ENCODE results near the gene SPATA33. TPM values are rescaled to one million over a fixed set of nuclear protein-coding genes. Genes with fewer than 3 reads are reported as not detected.

SPATA33 gene
- total RNA-seq, 1 donor, result 3.3 TPM

DNA sequence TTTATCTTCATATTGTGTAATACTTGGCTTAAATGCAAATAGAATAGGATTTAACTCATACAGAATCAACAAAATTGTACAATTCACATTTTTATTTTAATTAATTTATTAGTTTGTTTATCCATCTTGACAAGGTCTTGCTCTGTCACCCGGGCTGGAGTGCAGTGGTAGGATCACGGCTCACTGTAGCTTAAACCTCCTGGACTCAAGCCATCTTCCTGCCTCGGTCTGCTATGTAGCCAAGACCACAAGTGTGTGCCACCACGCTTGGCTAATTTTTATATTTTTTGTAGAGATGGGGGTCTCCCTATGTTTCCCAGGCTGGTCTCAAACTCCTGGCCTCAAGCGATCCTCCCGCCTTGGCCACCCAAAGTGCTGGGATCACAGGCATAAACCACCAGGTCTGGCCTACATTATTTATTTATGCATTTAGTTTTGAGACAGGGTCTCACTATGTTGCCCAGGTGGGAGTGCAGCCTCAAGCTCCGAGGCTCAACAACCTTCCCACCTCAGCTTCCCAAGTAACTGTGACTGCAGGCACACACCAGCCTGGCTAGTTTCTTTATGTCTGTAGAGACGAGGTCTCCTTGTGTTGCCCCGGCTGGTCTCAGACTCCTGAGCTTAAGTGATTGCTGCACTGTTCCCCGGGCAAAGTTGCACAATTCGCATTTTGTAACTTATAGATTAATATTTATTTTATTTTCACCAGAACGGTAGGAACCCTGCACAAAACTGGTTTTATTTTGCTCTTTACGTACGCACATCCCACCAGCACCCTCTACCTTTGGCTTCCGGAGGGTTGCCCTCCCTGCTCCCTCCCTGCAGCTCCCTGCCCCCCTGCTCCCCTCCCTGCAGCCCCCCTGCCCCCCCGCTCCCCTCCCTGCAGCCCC lies 39.3 kb upstream of the SPATA33 start:
- no peaks in the 10 kb centered on the region for H3K79me2 ChIP-seq (ENCODE audit: insufficient read depth, low read length)
- H4K20me1 ChIP-seq (ENCODE audit: insufficient read depth, low read length), result no peaks in the 10 kb centered on the region
- no peaks in the 10 kb centered on the region for H3K9me3 ChIP-seq (ENCODE audit: low read depth, low read length)
- H3K27ac ChIP-seq (ENCODE audit: low read depth, low read length), result no peak overlapping the region
- H3K36me3 ChIP-seq (ENCODE audit: insufficient read depth, low read length), result no peaks in the 10 kb centered on the region
- peaks cover 5% of the 10 kb centered on the region for H3K4me1 ChIP-seq (ENCODE audit: insufficient read depth, low read length)
- H2AFZ ChIP-seq (ENCODE audit: low read length), result no peak overlapping the region
- no peak overlapping the region for H3K4me3 ChIP-seq (ENCODE audit: insufficient read depth, low read length)
- DNase-seq (ENCODE audit: insufficient read length, low spot score, missing footprints), result no peak
- TF ChIP-seq, protein P1, sequence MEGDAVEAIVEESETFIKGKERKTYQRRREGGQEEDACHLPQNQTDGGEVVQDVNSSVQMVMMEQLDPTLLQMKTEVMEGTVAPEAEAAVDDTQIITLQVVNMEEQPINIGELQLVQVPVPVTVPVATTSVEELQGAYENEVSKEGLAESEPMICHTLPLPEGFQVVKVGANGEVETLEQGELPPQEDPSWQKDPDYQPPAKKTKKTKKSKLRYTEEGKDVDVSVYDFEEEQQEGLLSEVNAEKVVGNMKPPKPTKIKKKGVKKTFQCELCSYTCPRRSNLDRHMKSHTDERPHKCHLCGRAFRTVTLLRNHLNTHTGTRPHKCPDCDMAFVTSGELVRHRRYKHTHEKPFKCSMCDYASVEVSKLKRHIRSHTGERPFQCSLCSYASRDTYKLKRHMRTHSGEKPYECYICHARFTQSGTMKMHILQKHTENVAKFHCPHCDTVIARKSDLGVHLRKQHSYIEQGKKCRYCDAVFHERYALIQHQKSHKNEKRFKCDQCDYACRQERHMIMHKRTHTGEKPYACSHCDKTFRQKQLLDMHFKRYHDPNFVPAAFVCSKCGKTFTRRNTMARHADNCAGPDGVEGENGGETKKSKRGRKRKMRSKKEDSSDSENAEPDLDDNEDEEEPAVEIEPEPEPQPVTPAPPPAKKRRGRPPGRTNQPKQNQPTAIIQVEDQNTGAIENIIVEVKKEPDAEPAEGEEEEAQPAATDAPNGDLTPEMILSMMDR (IDR thresholded peaks at IDR 0.05; ENCODE audit: extremely low read depth, low read depth, low read length), result no peak
- H3K4me2 ChIP-seq (ENCODE audit: insufficient read depth, low read length), result no peak overlapping the region
- peaks cover 2% of the 10 kb centered on the region for H3K27me3 ChIP-seq (ENCODE audit: insufficient read depth, low read length)

DNA sequence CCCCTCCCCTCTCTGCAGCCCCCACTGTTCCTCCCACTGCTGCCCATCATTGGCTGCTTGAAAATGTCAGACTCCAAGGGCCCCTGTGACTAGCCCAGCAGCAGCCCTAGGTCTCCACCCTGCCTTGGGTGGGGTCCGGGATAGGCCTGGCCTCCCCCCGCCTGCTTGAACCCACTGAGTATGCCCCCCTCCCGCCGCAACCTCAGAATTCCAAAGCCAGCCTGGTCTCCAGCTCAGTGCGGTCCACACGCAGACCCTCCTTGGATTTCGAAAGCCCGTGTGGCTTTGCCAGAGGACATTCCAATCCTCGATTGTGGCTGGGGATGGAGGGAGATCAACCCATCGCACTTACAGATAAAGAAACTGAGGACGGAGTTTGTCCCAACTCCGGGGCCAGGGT lies 37.8 kb upstream of the SPATA33 start:
- H3K79me2 ChIP-seq (ENCODE audit: insufficient read depth, low read length), result no peaks in the 10 kb centered on the region
- H3K4me1 ChIP-seq (ENCODE audit: insufficient read depth, low read length), result peaks cover 5% of the 10 kb centered on the region
- H3K4me2 ChIP-seq (ENCODE audit: insufficient read depth, low read length), result peak overlapping the region; percentile 51
- no peak for DNase-seq (ENCODE audit: insufficient read length, low spot score, missing footprints)
- no peak overlapping the region for H3K27ac ChIP-seq (ENCODE audit: low read depth, low read length)
- H3K4me3 ChIP-seq (ENCODE audit: insufficient read depth, low read length), result no peak overlapping the region
- H3K9me3 ChIP-seq (ENCODE audit: low read depth, low read length), result no peaks in the 10 kb centered on the region
- no peaks in the 10 kb centered on the region for H4K20me1 ChIP-seq (ENCODE audit: insufficient read depth, low read length)
- TF ChIP-seq, protein P1 (IDR thresholded peaks at IDR 0.05; ENCODE audit: extremely low read depth, low read depth, low read length), result no peak
- H3K27me3 ChIP-seq (ENCODE audit: insufficient read depth, low read length), result peaks cover 16% of the 10 kb centered on the region
- H3K36me3 ChIP-seq (ENCODE audit: insufficient read depth, low read length), result no peaks in the 10 kb centered on the region
- H2AFZ ChIP-seq (ENCODE audit: low read length), result no peak overlapping the region

DNA sequence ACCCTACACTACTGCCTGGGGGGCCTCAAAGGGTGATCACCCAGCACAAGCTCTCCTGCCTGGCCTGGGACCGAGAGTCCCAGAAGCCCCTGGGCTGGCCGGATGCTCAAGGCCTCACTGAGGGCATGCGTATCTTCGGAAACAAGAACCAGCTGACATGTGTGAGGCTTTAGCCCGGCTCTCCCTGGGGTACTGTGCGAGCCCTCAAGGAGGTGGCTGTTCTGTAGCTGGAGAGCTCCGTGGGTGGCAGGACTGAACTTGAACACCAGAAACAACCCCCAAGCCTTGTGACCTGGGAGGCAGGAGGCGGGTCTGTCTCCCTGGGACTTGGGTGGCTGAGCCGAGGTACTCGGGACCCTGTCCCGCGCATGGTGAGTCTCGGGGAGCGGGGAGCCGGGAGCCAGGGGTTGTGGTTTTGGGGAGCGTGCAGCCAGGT lies 37.2 kb upstream of the SPATA33 start:
- Histone ChIP-seq H3K79me2 (ENCODE audit: insufficient read depth, low read length) (no peaks in the 10 kb centered on the region), H2AFZ (ENCODE audit: low read length) (no peak overlapping the region), H3K4me3 (ENCODE audit: insufficient read depth, low read length) (no peak overlapping the region), H3K27me3 (ENCODE audit: insufficient read depth, low read length) (peaks cover 22% of the 10 kb centered on the region), H4K20me1 (ENCODE audit: insufficient read depth, low read length) (no peaks in the 10 kb centered on the region), H3K4me1 (ENCODE audit: insufficient read depth, low read length) (peaks cover 5% of the 10 kb centered on the region), H3K9me3 (ENCODE audit: low read depth, low read length) (no peaks in the 10 kb centered on the region), H3K27ac (ENCODE audit: low read depth, low read length) (no peak overlapping the region), H3K4me2 (ENCODE audit: insufficient read depth, low read length) (no peak overlapping the region), H3K36me3 (ENCODE audit: insufficient read depth, low read length) (no peaks in the 10 kb centered on the region)
- DNase-seq (ENCODE audit: insufficient read length, low spot score, missing footprints), result no peak
- TF ChIP-seq, protein P1 (IDR thresholded peaks at IDR 0.05; ENCODE audit: extremely low read depth, low read depth, low read length), result no peak

DNA sequence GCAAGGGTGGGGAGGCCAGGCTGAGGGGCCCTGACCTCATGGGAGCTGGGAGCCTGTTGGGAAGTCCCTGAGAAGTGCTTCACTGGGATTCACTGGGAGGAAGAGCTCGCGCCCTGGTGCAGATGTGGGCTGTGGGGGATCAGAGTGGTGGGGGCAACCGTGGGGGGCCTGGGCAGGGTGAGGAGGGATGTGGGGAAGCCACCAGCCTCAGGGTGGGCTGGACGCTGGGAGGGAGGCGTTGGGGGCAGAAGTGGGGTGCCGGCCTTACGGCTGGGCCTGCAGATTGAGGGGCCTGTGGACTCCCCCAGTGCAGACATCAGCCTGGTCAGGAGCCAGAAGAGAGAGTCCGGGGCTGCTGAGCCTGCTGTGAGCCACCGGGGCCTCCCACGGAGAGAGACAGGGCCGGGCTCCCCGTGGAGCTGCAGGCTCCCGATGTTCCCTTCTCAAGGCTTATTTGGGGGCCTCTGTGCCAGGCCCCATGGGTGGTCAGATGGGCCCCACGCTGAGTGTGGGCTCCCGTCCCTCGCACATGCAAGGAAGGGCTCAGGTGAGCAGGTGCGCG lies 36.4 kb upstream of the SPATA33 start:
- Histone ChIP-seq H3K27ac (ENCODE audit: low read depth, low read length) (no peak overlapping the region), H3K79me2 (ENCODE audit: insufficient read depth, low read length) (no peaks in the 10 kb centered on the region), H3K27me3 (ENCODE audit: insufficient read depth, low read length) (peaks cover 27% of the 10 kb centered on the region), H3K4me1 (ENCODE audit: insufficient read depth, low read length) (peaks cover 5% of the 10 kb centered on the region), H3K4me3 (ENCODE audit: insufficient read depth, low read length) (no peak overlapping the region), H3K4me2 (ENCODE audit: insufficient read depth, low read length) (no peak overlapping the region), H3K9me3 (ENCODE audit: low read depth, low read length) (no peaks in the 10 kb centered on the region), H3K36me3 (ENCODE audit: insufficient read depth, low read length) (no peaks in the 10 kb centered on the region), H4K20me1 (ENCODE audit: insufficient read depth, low read length) (no peaks in the 10 kb centered on the region), H2AFZ (ENCODE audit: low read length) (no peak overlapping the region)
- TF ChIP-seq, protein P1 (IDR thresholded peaks at IDR 0.05; ENCODE audit: extremely low read depth, low read depth, low read length), result no peak
- DNase-seq (ENCODE audit: insufficient read length, low spot score, missing footprints), result no peak

Data from osteoblast (primary cell).